Thyroid gland (tissue), 4 donors: ENCODE data around the gene USO1. TPM values are rescaled to one million over a fixed set of nuclear protein-coding genes. Genes with fewer than 3 reads are reported as not detected.
A peak's percentile ranks its signal among the peaks of the same experiment; 100 is the strongest.

Source experiments
- DNase-seq, 2 donors: peaks; one replicate each; pipeline ENCODE4 v3.0.0-alpha.2; 2019
- H3K27ac ChIP-seq, 3 donors: fragments of 200-600 bp; sonication (generic); 1 replicate in 2 of 3; 2 replicates in 1 of 3; pipeline ENCODE4 v1.5.1; 2016 to 2019; ENCODE audit warnings: mild to moderate bottlenecking in 1 of 3, moderate library complexity in 1 of 3
- H3K27me3 ChIP-seq: fragments of 200-600 bp; sonication (generic); one replicate; pipeline ENCODE4 v1.5.1; 2019
- H3K36me3 ChIP-seq, 2 donors: fragments of 200-600 bp; sonication (generic); one replicate each; pipeline ENCODE4 v1.5.1; 2016 to 2019
- H3K4me1 ChIP-seq, 2 donors: fragments of 200-600 bp; sonication (generic); one replicate each; pipeline ENCODE4 v1.5.1; 2017 to 2019
- H3K4me3 ChIP-seq, 3 donors: fragments of 200-600 bp; sonication (generic); replicated peaks in 1 of 3; 1 replicate in 2 of 3; 2 replicates in 1 of 3; pipeline ENCODE4 v1.5.1; 2016; ENCODE audit warnings: mild to moderate bottlenecking in 1 of 3
- H3K9me3 ChIP-seq: fragments of 200-600 bp; sonication (generic); one replicate; pipeline ENCODE4 v1.5.1; 2017
- CTCF ChIP-seq, 6 experiments: fragments of 200-600 bp in 3 of 6; fragments of 450-650 bp in 3 of 6; sonication (generic) in 3 of 6; IDR thresholded peaks; one replicate each; pipeline ENCODE4 v1.5.1; 2016 to 2019; ENCODE audit warnings: antibody characterized with exemption in 6 of 6, mild to moderate bottlenecking in 2 of 6, inconsistent platforms in 1 of 6, moderate library complexity in 1 of 6
- POLR2A ChIP-seq, 2 donors: fragments of 450-650 bp; IDR thresholded peaks; one replicate each; pipeline ENCODE4 v1.6.1; 2017; ENCODE audit warnings: antibody characterized with exemption in 2 of 2, mild to moderate bottlenecking in 2 of 2, moderate library complexity in 1 of 2
- WGBS, 2 donors: methylation state at CpG; one replicate each; pipeline ENCODE4 v1.1.5; 2017; 5-methylcytosine and 5-hydroxymethylcytosine counted together
- intact Hi-C: fragments of 100-400 bp; cut with DNase I; formaldehyde crosslinking; loops from one replicate; pipeline ENCODE4 v1.15.1; 2023
- total RNA-seq, 4 donors: library from RNA; depleted of rRNA; stranded (reverse); fragments of >200 nt; gene quantifications; one replicate each; pipeline ENCODE4 v1.2.3, GENCODE V29; 2016

USO1 gene
- total RNA-seq, 4 donors from 2014 or later: 97.2 to 102 (median 100) TPM

GRCh38 chr4:75817901-75818300 is 93.5 kb downstream of the USO1 start:
- WGBS, 2 donors: 35 to 50% methylated on average over 2 of the region's 2 CpGs
- H3K4me3 ChIP-seq: no peak overlapping the region
- peak; percentile 57 for DNase-seq
- TF ChIP-seq POLR2A (IDR thresholded peaks at IDR 0.05): no peak
- no peak for TF ChIP-seq CTCF (IDR thresholded peaks at IDR 0.05)
- no peaks in the 10 kb centered on the region for H3K27me3 ChIP-seq
- no peaks in the 10 kb centered on the region for H3K9me3 ChIP-seq
- peaks cover 10 to 15% of the 10 kb centered on the region in 2 donors for H3K4me1 ChIP-seq
- peaks cover 13 to 22% of the 10 kb centered on the region in 2 donors for H3K36me3 ChIP-seq
- intact Hi-C loops: no loop called here
- peak overlapping the region in 2 of 3 donors; percentile 46 to 60 for H3K27ac ChIP-seq

- TF ChIP-seq POLR2A (IDR thresholded peaks at IDR 0.05): no peak
- TF ChIP-seq CTCF (IDR thresholded peaks at IDR 0.05): no peak
- DNase-seq: no peak
- Histone ChIP-seq H3K36me3 (peaks cover 5 to 10% of the 10 kb centered on the region in 2 donors), H3K4me1 (peaks cover 10 to 15% of the 10 kb centered on the region in 2 donors), H3K27ac (peak overlapping the region in 2 of 3 donors; percentile 46 to 60), H3K9me3 (no peaks in the 10 kb centered on the region), H3K4me3 (no peak overlapping the region), H3K27me3 (no peaks in the 10 kb centered on the region)
- intact Hi-C loops: no loop called here
- WGBS, 2 donors: 69 to 83% methylated on average over 4 of the region's 4 CpGs
Measured at GRCh38 chr4:75819121-75819520, 94.7 kb downstream of the USO1 start.

- no peak overlapping the region for H3K4me3 ChIP-seq
- no peaks in the 10 kb centered on the region for H3K36me3 ChIP-seq
- H3K4me1 ChIP-seq: peaks cover 10 to 15% of the 10 kb centered on the region in 2 donors
- no peak for TF ChIP-seq CTCF (IDR thresholded peaks at IDR 0.05)
- TF ChIP-seq POLR2A (IDR thresholded peaks at IDR 0.05): no peak
- H3K27me3 ChIP-seq: no peaks in the 10 kb centered on the region
- H3K9me3 ChIP-seq: no peaks in the 10 kb centered on the region
- no peak overlapping the region for H3K27ac ChIP-seq
- intact Hi-C loops: no loop called here
- WGBS, 2 donors: 60 to 61% methylated on average over 2 of the region's 2 CpGs
- no peak for DNase-seq
Measured at GRCh38 chr4:75820197-75820596, 95.8 kb downstream of the USO1 start.

GRCh38 chr4:75820676-75821075 is 96.3 kb downstream of the USO1 start:
- TF ChIP-seq CTCF (IDR thresholded peaks at IDR 0.05): no peak
- no peak for TF ChIP-seq POLR2A (IDR thresholded peaks at IDR 0.05)
- Histone ChIP-seq H3K4me1 (peaks cover 10 to 15% of the 10 kb centered on the region in 2 donors), H3K9me3 (no peaks in the 10 kb centered on the region), H3K4me3 (no peak overlapping the region), H3K27me3 (no peaks in the 10 kb centered on the region), H3K27ac (no peak overlapping the region), H3K36me3 (no peaks in the 10 kb centered on the region)
- no peak for DNase-seq
- intact Hi-C loops: no loop called here
- WGBS, 2 donors: 81 to 98% methylated on average over 3 of the region's 3 CpGs

DNA sequence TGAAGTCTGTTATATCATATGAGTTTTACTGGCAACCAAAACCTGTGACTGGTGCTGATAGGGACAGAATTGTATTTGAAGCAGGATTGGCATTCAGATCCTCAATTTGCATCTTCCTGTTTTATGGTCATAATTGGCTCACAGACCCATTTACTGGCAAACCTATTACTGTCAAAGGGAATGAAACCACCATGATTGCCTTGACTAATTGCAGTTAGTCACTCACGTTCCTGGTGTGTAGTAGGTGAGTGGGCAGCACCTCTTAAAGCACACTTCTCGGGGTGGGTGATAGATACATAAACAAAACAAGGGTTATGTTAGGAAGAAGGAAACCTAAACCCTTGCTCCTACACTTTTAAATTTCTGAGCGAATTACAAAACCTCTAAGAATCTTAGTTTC is 96.8 kb downstream of the USO1 start:
- no peaks in the 10 kb centered on the region for H3K36me3 ChIP-seq
- H3K27me3 ChIP-seq: no peaks in the 10 kb centered on the region
- TF ChIP-seq POLR2A (IDR thresholded peaks at IDR 0.05) (no peak), CTCF (IDR thresholded peaks at IDR 0.05) (no peak)
- H3K27ac ChIP-seq: no peak overlapping the region
- no peaks in the 10 kb centered on the region for H3K9me3 ChIP-seq
- DNase-seq: no peak
- peaks cover 10 to 15% of the 10 kb centered on the region in 2 donors for H3K4me1 ChIP-seq
- H3K4me3 ChIP-seq: no peak overlapping the region
- intact Hi-C loops: no loop called here
- 96 to 97% methylated on average over 3 of the region's 3 CpGs for WGBS, 2 donors
